OCI-LY3 (cell line): ENCODE measurements around the gene NIPAL4.

Source experiments
- EZH2phosphoT487 ChIP-seq: fragments of 200-600 bp; shearing (Covaris generic); IDR thresholded peaks from 2 replicates; pipeline ENCODE4 v1.6.1; 2018; ENCODE audit warnings: antibody characterized with exemption, mixed run types, low read depth
- TF ChIP-seq, protein P1 (sequence below): fragments of 200-600, 300-600 bp; sonication (generic); IDR thresholded peaks from 2 replicates; pipeline ENCODE4 v1.5.1; 2014; ENCODE audit warnings: antibody characterized with exemption, low read length, low read depth

DNA sequence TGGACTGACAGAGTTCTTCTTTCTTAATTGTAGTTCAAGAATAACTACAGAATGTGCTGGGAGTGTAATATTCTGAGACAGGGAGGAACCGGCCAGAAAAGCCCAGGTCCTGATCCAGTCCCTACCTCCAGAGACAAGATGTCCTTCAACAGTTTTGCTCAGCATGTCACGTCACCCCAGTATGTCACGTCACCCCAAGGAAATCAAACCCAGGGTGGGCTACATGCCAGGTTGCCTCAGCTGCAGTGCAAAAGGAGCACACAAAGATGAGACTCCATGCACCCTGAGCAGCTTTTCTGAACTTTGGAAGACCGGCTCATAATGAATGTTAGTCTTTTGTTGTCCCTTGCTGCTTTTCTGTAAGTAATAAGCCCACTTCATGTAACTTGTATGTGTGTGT is 25.9 kb upstream of the NIPAL4 start:
- TF ChIP-seq, protein P1, sequence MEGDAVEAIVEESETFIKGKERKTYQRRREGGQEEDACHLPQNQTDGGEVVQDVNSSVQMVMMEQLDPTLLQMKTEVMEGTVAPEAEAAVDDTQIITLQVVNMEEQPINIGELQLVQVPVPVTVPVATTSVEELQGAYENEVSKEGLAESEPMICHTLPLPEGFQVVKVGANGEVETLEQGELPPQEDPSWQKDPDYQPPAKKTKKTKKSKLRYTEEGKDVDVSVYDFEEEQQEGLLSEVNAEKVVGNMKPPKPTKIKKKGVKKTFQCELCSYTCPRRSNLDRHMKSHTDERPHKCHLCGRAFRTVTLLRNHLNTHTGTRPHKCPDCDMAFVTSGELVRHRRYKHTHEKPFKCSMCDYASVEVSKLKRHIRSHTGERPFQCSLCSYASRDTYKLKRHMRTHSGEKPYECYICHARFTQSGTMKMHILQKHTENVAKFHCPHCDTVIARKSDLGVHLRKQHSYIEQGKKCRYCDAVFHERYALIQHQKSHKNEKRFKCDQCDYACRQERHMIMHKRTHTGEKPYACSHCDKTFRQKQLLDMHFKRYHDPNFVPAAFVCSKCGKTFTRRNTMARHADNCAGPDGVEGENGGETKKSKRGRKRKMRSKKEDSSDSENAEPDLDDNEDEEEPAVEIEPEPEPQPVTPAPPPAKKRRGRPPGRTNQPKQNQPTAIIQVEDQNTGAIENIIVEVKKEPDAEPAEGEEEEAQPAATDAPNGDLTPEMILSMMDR: no peak
- no peak for TF ChIP-seq EZH2phosphoT487
